IMR-90 (cell line): ENCODE results near the gene FGD3. TPM values are rescaled to one million over a fixed set of nuclear protein-coding genes. Genes with fewer than 3 reads are reported as not detected.

ENCODE experiments used
- ATAC-seq: fragments of 200-7000 bp; cut with Tn5 transposase; 2 replicates; pipeline ENCODE4 v1.9.1; 2020; ENCODE audit warnings: low read depth, mild to moderate bottlenecking, moderate library complexity
- BruUV-seq: library from RNA; stranded (reverse); fragments of 400-500 nt; replicated peaks from 2 replicates; lab custom pipeline; 2021; lab: Mats Ljungman, UMichigan
- CTCF ChIA-PET: fragments of 300-600 bp; formaldehyde crosslinking; extraction: SDS; loops from one replicate; lab custom pipeline; 2021; ENCODE audit warnings: antibody characterized with exemption; lab: Yijun Ruan, JAX
- POLR2A ChIA-PET: fragments of 300-600 bp; sonication (Branson Sonifier 250); formaldehyde crosslinking; loops from one replicate; lab custom pipeline; 2022; ENCODE audit warnings: antibody characterized with exemption; ENCODE audit not compliant: unreplicated experiment; lab: Charles Lee
- DNase-seq: peaks from one replicate; pipeline ENCODE4 v3.0.0; 2013
- H2AFZ ChIP-seq: replicated peaks from 2 replicates; pipeline ENCODE3; 2013; ENCODE audit warnings: low read length, mild to moderate bottlenecking; ENCODE audit not compliant: poor library complexity
- H2AK5ac ChIP-seq: 2 replicates; pipeline ENCODE4 v1.6.1; 2013; ENCODE audit warnings: low read depth, low read length, inconsistent platforms
- H2AK9ac ChIP-seq: replicated peaks from 2 replicates; pipeline ENCODE3; 2013; ENCODE audit warnings: mild to moderate bottlenecking, low read depth, low read length, moderate library complexity; ENCODE audit not compliant: poor library complexity
- H2BK120ac ChIP-seq: 2 replicates; pipeline ENCODE4 v1.6.1; 2013; ENCODE audit warnings: low read depth, low read length, inconsistent platforms
- H2BK15ac ChIP-seq: 3 replicates; pipeline ENCODE4 v1.6.1; 2013; ENCODE audit warnings: low read depth, low read length, inconsistent platforms
- H2BK20ac ChIP-seq: 2 replicates; pipeline ENCODE4 v1.6.1; 2013; ENCODE audit warnings: low read depth, mild to moderate bottlenecking, inconsistent platforms, low read length, moderate library complexity
- H2BK5ac ChIP-seq: 2 replicates; pipeline ENCODE4 v1.6.1; 2013; ENCODE audit warnings: mild to moderate bottlenecking, low read depth, low read length, inconsistent platforms; ENCODE audit not compliant: poor library complexity, severe bottlenecking
- H3K14ac ChIP-seq: replicated peaks from 2 replicates; pipeline ENCODE4 v1.6.1; 2013; ENCODE audit warnings: low read depth, low read length, inconsistent platforms
- H3K18ac ChIP-seq: 2 replicates; pipeline ENCODE4 v1.6.1; 2013; ENCODE audit warnings: low read depth, low read length, control low read depth
- H3K23ac ChIP-seq: 2 replicates; pipeline ENCODE4 v1.6.1; 2013; ENCODE audit warnings: low read depth, low read length, inconsistent platforms
- H3K27ac ChIP-seq: 2 replicates; pipeline ENCODE4 v1.5.1; 2013; ENCODE audit warnings: mild to moderate bottlenecking, control low read depth, low read length; ENCODE audit not compliant: insufficient read depth
- H3K27me3 ChIP-seq: 2 replicates; pipeline ENCODE4 v1.6.1; 2013; ENCODE audit warnings: low read length; ENCODE audit not compliant: control insufficient read depth, insufficient read depth
- H3K36me3 ChIP-seq: 2 replicates; pipeline ENCODE4 v1.6.1; 2013; ENCODE audit warnings: low read length, mixed read lengths; ENCODE audit not compliant: control insufficient read depth, insufficient read depth
- H3K4ac ChIP-seq: 2 replicates; pipeline ENCODE4 v1.6.1; 2013; ENCODE audit warnings: low read depth, low read length, inconsistent platforms
- H3K4me1 ChIP-seq: 2 replicates; pipeline ENCODE4 v1.6.1; 2013; ENCODE audit warnings: low read length, mixed read lengths; ENCODE audit not compliant: control insufficient read depth, insufficient read depth
- H3K4me2 ChIP-seq: 2 replicates; pipeline ENCODE4 v1.6.1; 2013; ENCODE audit warnings: low read depth, mild to moderate bottlenecking, control low read depth, low read length, moderate library complexity
- H3K4me3 ChIP-seq: 2 replicates; pipeline ENCODE4 v1.5.1; 2013; ENCODE audit warnings: low read depth, mild to moderate bottlenecking, control low read depth, low read length, moderate library complexity; ENCODE audit not compliant: insufficient read depth
- H3K56ac ChIP-seq: 2 replicates; pipeline ENCODE4 v1.6.1; 2013; ENCODE audit warnings: low read length, inconsistent platforms; ENCODE audit not compliant: insufficient read depth; ENCODE audit errors: extremely low read depth
- H3K79me1 ChIP-seq, 2 experiments: 2 replicates each; pipeline ENCODE4 v1.6.1; 2013; ENCODE audit warnings: low read length in 2 of 2, inconsistent platforms in 1 of 2, low read depth in 1 of 2
- H3K9ac ChIP-seq: 2 replicates; pipeline ENCODE4 v1.6.1; 2013; ENCODE audit warnings: low read depth, low read length, control low read depth
- H3K9me1 ChIP-seq: 2 replicates; pipeline ENCODE4 v1.6.1; 2013; ENCODE audit warnings: low read length, inconsistent platforms; ENCODE audit not compliant: insufficient read depth
- H3K9me3 ChIP-seq: 2 replicates; pipeline ENCODE4 v1.6.1; 2013; ENCODE audit warnings: low read length; ENCODE audit not compliant: control insufficient read depth, insufficient read depth
- H4K20me1 ChIP-seq: 2 replicates; pipeline ENCODE4 v1.6.1; 2013; ENCODE audit warnings: low read length, inconsistent platforms; ENCODE audit not compliant: insufficient read depth
- H4K5ac ChIP-seq: 2 replicates; pipeline ENCODE4 v1.6.1; 2013; ENCODE audit warnings: mild to moderate bottlenecking, low read depth, low read length, control low read depth
- H4K8ac ChIP-seq, 2 experiments: 2 replicates each; pipeline ENCODE4 v1.6.1; 2013; ENCODE audit warnings: low read depth in 2 of 2, low read length in 2 of 2, control low read depth in 1 of 2, inconsistent platforms in 1 of 2
- H4K91ac ChIP-seq: 2 replicates; pipeline ENCODE4 v1.6.1; 2013; ENCODE audit warnings: low read depth, low read length, inconsistent platforms; ENCODE audit not compliant: insufficient read depth
- BHLHE40 ChIP-seq: fragments of 150-350 bp; IDR thresholded peaks from 2 replicates; pipeline ENCODE4 v1.6.1; 2016; ENCODE audit warnings: mild to moderate bottlenecking, low read depth, low read length
- CEBPB ChIP-seq: IDR thresholded peaks from 2 replicates; pipeline ENCODE4 v1.6.1; 2012; ENCODE audit warnings: low read depth, low read length, improper control_type of control experiment
- CHD1 ChIP-seq: IDR thresholded peaks from 2 replicates; pipeline ENCODE4 v1.6.1; 2012; ENCODE audit warnings: low read depth, low read length, improper control_type of control experiment
- FOS ChIP-seq: fragments of 150-350 bp; IDR thresholded peaks from 2 replicates; pipeline ENCODE4 v1.6.1; 2016; ENCODE audit warnings: low read depth, low read length
- MAFK ChIP-seq: IDR thresholded peaks from 2 replicates; pipeline ENCODE4 v1.6.1; 2012; ENCODE audit warnings: low read depth, low read length, improper control_type of control experiment
- MAZ ChIP-seq: IDR thresholded peaks from 2 replicates; pipeline ENCODE4 v1.6.1; 2012; ENCODE audit warnings: low read depth, mild to moderate bottlenecking, low read length, improper control_type of control experiment, moderate library complexity, borderline replicate concordance
- MXI1 ChIP-seq: IDR thresholded peaks from 2 replicates; pipeline ENCODE4 v1.6.1; 2012; ENCODE audit warnings: low read depth, mild to moderate bottlenecking, low read length, moderate library complexity, borderline replicate concordance
- NFE2L2 ChIP-seq: fragments of 150-350 bp; IDR thresholded peaks from 2 replicates; pipeline ENCODE4 v1.6.1; 2016; ENCODE audit warnings: low read depth, mild to moderate bottlenecking, low read length
- POLR2A ChIP-seq: IDR thresholded peaks from 2 replicates; pipeline ENCODE4 v1.6.1; 2012; ENCODE audit warnings: mild to moderate bottlenecking, low read depth, low read length
- RAD21 ChIP-seq: IDR thresholded peaks from 2 replicates; pipeline ENCODE4 v1.6.1; 2012; ENCODE audit warnings: low read length, improper control_type of control experiment
- RCOR1 ChIP-seq: IDR thresholded peaks from 2 replicates; pipeline ENCODE4 v1.6.1; 2012; ENCODE audit warnings: mild to moderate bottlenecking, low read length, improper control_type of control experiment; ENCODE audit not compliant: insufficient replicate concordance
- RFX5 ChIP-seq: IDR thresholded peaks from 2 replicates; pipeline ENCODE4 v1.8.0; 2012; ENCODE audit warnings: low read depth, mild to moderate bottlenecking, low read length, moderate library complexity
- SMC3 ChIP-seq: fragments of 150-350 bp; IDR thresholded peaks from 2 replicates; pipeline ENCODE4 v1.6.1; 2016; ENCODE audit warnings: low read depth, mild to moderate bottlenecking, antibody characterized with exemption, low read length, moderate library complexity
- WGBS, 2 experiments: methylation state at CpG; one replicate each; pipeline versions ENCODE4 v1.1.5 to v1.1.7; 2013; ENCODE audit warnings: missing lambda C conversion rate in 2 of 2; ENCODE audit not compliant: insufficient read length in 1 of 2; ENCODE audit errors: extremely low coverage in 2 of 2; 5-methylcytosine and 5-hydroxymethylcytosine counted together
- dilution Hi-C: fragments of 300-500 bp; cut with HindIII; formaldehyde crosslinking; loops from one replicate; pipeline ENCODE4 v1.14.3; 2018; ENCODE audit warnings: low sequenced_read_pairs; ENCODE audit not compliant: unreplicated experiment
- in situ Hi-C: fragments of 300-500 bp; cut with MboI; formaldehyde crosslinking; loops from 3 replicates; pipeline ENCODE4 v1.14.3; 2019; ENCODE audit warnings: low sequenced_read_pairs, inconsistent platforms, mixed read lengths
- intact Hi-C: fragments of 100-400 bp; cut with micrococcal nuclease; formaldehyde crosslinking; loops from 2 replicates; pipeline ENCODE4 v1.10.0; 2022
- polyA plus RNA-seq, 3 experiments: library from polyadenylated mRNA; depleted of rRNA; stranded (reverse); fragments of >200 nt; gene quantifications; 2 replicates each; pipeline ENCODE4 v1.2.3, GENCODE V29; 2012; ENCODE audit warnings: low replicate concordance in 1 of 3
- total RNA-seq: library from RNA; depleted of rRNA; stranded (reverse); fragments of >200 nt; gene quantifications from 2 replicates; pipeline ENCODE4 v1.2.3, GENCODE V29; 2012
- TF ChIP-seq, protein P1 (sequence below): conservative IDR thresholded peaks from 2 replicates; pipeline ENCODE4 v1.5.1; 2012; ENCODE audit warnings: mild to moderate bottlenecking, low read depth, low read length, improper control_type of control experiment
- TF ChIP-seq, protein P2 (sequence below): fragments of 150-350 bp; IDR thresholded peaks from 2 replicates; pipeline ENCODE4 v1.6.1; 2016; ENCODE audit warnings: low read depth, mild to moderate bottlenecking, low read length, moderate library complexity, borderline replicate concordance
- TF ChIP-seq, protein P3 (sequence below): fragments of 150-350 bp; IDR thresholded peaks from 2 replicates; pipeline ENCODE4 v1.6.1; 2017; ENCODE audit warnings: mild to moderate bottlenecking, antibody characterized with exemption, low read length, low read depth

FGD3 gene
- total and polyA plus RNA-seq, 2 of the 4 experiments (the other 2 are of a cell fraction): not detected

DNA sequence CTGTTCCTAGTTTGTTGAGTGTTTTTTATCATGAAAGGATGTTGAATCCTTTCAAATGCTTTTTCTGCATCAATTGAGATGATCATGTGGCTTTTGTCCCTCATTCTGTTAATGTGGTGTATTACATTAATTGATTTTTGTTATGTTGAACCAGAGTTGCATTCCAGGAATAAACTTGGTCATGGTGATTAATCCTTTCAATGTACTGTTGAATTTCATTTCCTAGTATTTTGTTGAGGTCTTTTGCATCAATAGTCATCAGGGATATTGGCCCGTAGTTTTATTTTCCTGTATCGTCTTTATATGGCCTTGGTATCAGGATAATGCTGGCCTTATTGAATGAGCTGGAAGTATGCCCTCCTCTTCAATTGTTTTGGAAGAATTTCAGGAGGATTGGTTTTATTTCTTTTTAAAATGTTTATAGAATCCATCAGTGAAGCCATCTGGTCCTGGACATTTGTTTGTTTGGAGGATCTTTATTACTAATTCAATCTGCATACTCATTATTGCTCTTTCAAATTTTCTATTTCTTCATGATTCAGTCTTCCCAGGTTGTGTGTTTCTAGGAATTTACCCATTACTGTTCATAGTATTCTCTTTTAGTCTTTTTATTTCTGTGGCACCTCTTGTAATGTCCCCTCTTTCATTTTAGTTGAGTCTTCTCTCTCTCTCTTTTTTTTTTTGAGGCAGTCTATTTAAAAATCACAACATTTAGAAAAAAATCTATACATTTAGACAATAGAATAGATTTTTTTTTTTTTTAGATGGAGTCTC, 32.1 kb downstream of the FGD3 start:
- Histone ChIP-seq H3K27me3 (no peaks in the 10 kb centered on the region), H2AFZ (no peak overlapping the region), H3K14ac (no peak overlapping the region), H3K79me1 (no peaks in the 10 kb centered on the region), H2AK5ac (no peak overlapping the region), H2BK15ac (no peak overlapping the region), H2BK120ac (no peak overlapping the region), H2AK9ac (no peak overlapping the region), H3K36me3 (no peaks in the 10 kb centered on the region), H4K91ac (no peak overlapping the region), H2BK20ac (no peak overlapping the region), H3K4me1 (no peaks in the 10 kb centered on the region), H3K9me3 (peaks cover 4% of the 10 kb centered on the region; the same call in 1 of the 2 replicates), H3K4ac (no peak overlapping the region), H4K20me1 (no peaks in the 10 kb centered on the region), H3K18ac (no peak overlapping the region), H4K5ac (no peak overlapping the region), H3K4me2 (no peak overlapping the region), H3K27ac (no peak overlapping the region), H3K4me3 (no peak overlapping the region), H3K23ac (no peak overlapping the region), H2BK5ac (no peak overlapping the region), H3K9ac (no peak overlapping the region), H3K9me1 (no peaks in the 10 kb centered on the region), H3K56ac (no peak overlapping the region), H4K8ac (no peak overlapping the region)
- intact Hi-C loops (no loop called here), in situ Hi-C loops (no loop called here), dilution Hi-C loops (no loop called here)
- no peak for ATAC-seq
- BruUV-seq: no TSS peak
- no CpG with 5 or more reads among the region's 2 CpGs for WGBS, 2 experiments
- TF ChIP-seq, protein P1, sequence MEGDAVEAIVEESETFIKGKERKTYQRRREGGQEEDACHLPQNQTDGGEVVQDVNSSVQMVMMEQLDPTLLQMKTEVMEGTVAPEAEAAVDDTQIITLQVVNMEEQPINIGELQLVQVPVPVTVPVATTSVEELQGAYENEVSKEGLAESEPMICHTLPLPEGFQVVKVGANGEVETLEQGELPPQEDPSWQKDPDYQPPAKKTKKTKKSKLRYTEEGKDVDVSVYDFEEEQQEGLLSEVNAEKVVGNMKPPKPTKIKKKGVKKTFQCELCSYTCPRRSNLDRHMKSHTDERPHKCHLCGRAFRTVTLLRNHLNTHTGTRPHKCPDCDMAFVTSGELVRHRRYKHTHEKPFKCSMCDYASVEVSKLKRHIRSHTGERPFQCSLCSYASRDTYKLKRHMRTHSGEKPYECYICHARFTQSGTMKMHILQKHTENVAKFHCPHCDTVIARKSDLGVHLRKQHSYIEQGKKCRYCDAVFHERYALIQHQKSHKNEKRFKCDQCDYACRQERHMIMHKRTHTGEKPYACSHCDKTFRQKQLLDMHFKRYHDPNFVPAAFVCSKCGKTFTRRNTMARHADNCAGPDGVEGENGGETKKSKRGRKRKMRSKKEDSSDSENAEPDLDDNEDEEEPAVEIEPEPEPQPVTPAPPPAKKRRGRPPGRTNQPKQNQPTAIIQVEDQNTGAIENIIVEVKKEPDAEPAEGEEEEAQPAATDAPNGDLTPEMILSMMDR: no peak
- no peak for TF ChIP-seq BHLHE40
- TF ChIP-seq SMC3: no peak
- TF ChIP-seq MAZ: no peak
- no peak for TF ChIP-seq CHD1
- no peak for TF ChIP-seq MXI1
- no peak for TF ChIP-seq RCOR1
- TF ChIP-seq NFE2L2: no peak
- no peak for TF ChIP-seq CEBPB
- TF ChIP-seq MAFK: no peak
- no peak for TF ChIP-seq FOS
- TF ChIP-seq, protein P2, sequence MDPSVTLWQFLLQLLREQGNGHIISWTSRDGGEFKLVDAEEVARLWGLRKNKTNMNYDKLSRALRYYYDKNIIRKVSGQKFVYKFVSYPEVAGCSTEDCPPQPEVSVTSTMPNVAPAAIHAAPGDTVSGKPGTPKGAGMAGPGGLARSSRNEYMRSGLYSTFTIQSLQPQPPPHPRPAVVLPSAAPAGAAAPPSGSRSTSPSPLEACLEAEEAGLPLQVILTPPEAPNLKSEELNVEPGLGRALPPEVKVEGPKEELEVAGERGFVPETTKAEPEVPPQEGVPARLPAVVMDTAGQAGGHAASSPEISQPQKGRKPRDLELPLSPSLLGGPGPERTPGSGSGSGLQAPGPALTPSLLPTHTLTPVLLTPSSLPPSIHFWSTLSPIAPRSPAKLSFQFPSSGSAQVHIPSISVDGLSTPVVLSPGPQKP: no peak
- no peak for TF ChIP-seq RFX5
- TF ChIP-seq, protein P3, sequence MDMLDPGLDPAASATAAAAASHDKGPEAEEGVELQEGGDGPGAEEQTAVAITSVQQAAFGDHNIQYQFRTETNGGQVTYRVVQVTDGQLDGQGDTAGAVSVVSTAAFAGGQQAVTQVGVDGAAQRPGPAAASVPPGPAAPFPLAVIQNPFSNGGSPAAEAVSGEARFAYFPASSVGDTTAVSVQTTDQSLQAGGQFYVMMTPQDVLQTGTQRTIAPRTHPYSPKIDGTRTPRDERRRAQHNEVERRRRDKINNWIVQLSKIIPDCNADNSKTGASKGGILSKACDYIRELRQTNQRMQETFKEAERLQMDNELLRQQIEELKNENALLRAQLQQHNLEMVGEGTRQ: no peak
- no peak for TF ChIP-seq POLR2A
- no peak for TF ChIP-seq RAD21
- DNase-seq: no peak
- ChIA-PET POLR2A (no interaction called here), CTCF (interaction anchor here (0.8 kb wide), 1 partner anchor 23 kb away, joined by 9 read pairs; no protein-coding TSS in a partner anchor)
